Measurements from ENCODE around the gene RNF141.

RNF141 gene

GRCh38 chr11:10540915-10541560 is at the start of gene RNF141:
Gene RNF141, minus strand, starts transcription at chr11:10541187. Its CDS starts 7,029 bp downstream, at chr11:10534158.
- DNase-seq (ENCODE audit: low read depth) = peak; percentile 77

GRCh38 chr11:10590218-10590915 is 49.4 kb upstream of the RNF141 start:
- DNase-seq (ENCODE audit: low read depth) = no peak

GRCh38 chr11:10588904-10589303 is 47.9 kb upstream of the RNF141 start:
- DNase-seq (ENCODE audit: low read depth) = no peak

- DNase-seq (ENCODE audit: low read depth) = no peak
Observed at GRCh38 chr11:10587995-10588394, 47.0 kb upstream of the RNF141 start.

GRCh38 chr11:10587388-10587787 is 46.4 kb upstream of the RNF141 start:
- DNase-seq (ENCODE audit: low read depth) = no peak

GRCh38 chr11:10584071-10584501 is 43.1 kb upstream of the RNF141 start:
- no peak for DNase-seq (ENCODE audit: low read depth)

- peak; percentile 72 for DNase-seq (ENCODE audit: low read depth)
Observed at GRCh38 chr11:10581481-10582019, 40.6 kb upstream of the RNF141 start.

- DNase-seq (ENCODE audit: low read depth) = no peak
Observed at GRCh38 chr11:10580623-10581022, 39.6 kb upstream of the RNF141 start.

GRCh38 chr11:10579700-10580099 is 38.7 kb upstream of the RNF141 start:
- DNase-seq (ENCODE audit: low read depth) = no peak

GRCh38 chr11:10576035-10576398 is 35.0 kb upstream of the RNF141 start:
- DNase-seq (ENCODE audit: low read depth) = no peak

GRCh38 chr11:10575346-10576034 is 34.5 kb upstream of the RNF141 start:
- DNase-seq (ENCODE audit: low read depth) = no peak

GRCh38 chr11:10573556-10573955 is 32.6 kb upstream of the RNF141 start:
- DNase-seq (ENCODE audit: low read depth) = no peak

GRCh38 chr11:10573028-10573427 is 32.0 kb upstream of the RNF141 start:
- DNase-seq (ENCODE audit: low read depth) = no peak

- DNase-seq (ENCODE audit: low read depth) = no peak
Observed at GRCh38 chr11:10572533-10572932, 31.5 kb upstream of the RNF141 start.

GRCh38 chr11:10568486-10568941 is 27.5 kb upstream of the RNF141 start, which contains the start of gene LYVE1:
Gene LYVE1, minus strand, starts transcription at chr11:10568665. Its CDS starts 133 bp downstream, at chr11:10568532.
- no peak for DNase-seq (ENCODE audit: low read depth)

GRCh38 chr11:10567446-10567845 is 26.5 kb upstream of the RNF141 start:
- DNase-seq (ENCODE audit: low read depth) = no peak

- no peak for DNase-seq (ENCODE audit: low read depth)
Observed at GRCh38 chr11:10566257-10566957, 25.4 kb upstream of the RNF141 start.

GRCh38 chr11:10565493-10565892 is 24.5 kb upstream of the RNF141 start:
- DNase-seq (ENCODE audit: low read depth) = no peak

- DNase-seq (ENCODE audit: low read depth) = no peak
Observed at GRCh38 chr11:10564696-10565318, 23.8 kb upstream of the RNF141 start.

GRCh38 chr11:10564030-10564429 is 23.0 kb upstream of the RNF141 start:
- no peak for DNase-seq (ENCODE audit: low read depth)

- no peak for DNase-seq (ENCODE audit: low read depth)
Observed at GRCh38 chr11:10561947-10562346, 21.0 kb upstream of the RNF141 start.

Measured in CMK (cell line).